A549 (cell line): Measurements from ENCODE around the gene DDX27. TPM values are rescaled to one million over a fixed set of nuclear protein-coding genes. Genes with fewer than 3 reads are reported as not detected.

ENCODE experiments used
- ATAC-seq, 2 experiments: fragments of 200-7000 bp in 1 of 2; fragments of >200 bp in 1 of 2; cut with Nextera tagmentation in 1 of 2; cut with Tn5 transposase in 1 of 2; 3 replicates each; pipeline versions ENCODE4 v1.8.0 to v1.9.1; 2018 to 2020; ENCODE audit warnings: mild to moderate bottlenecking in 1 of 2, moderate library complexity in 1 of 2
- CTCF ChIA-PET: fragments of 300-600 bp; sonication (Branson Sonifier 250); formaldehyde crosslinking; extraction: SDS; loops from one replicate; lab custom pipeline; 2021; ENCODE audit warnings: antibody characterized with exemption, inconsistent platforms; lab: Yijun Ruan, JAX
- POLR2A ChIA-PET: fragments of 350-600 bp; formaldehyde crosslinking; extraction: SDS; loops from one replicate; lab custom pipeline; 2021; ENCODE audit warnings: antibody characterized with exemption, inconsistent platforms; lab: Yijun Ruan, JAX
- DNase-seq, 2 experiments: peaks; one replicate each; pipeline versions ENCODE4 v3.0.0 to v3.0.0-alpha.2; 2011 to 2016; ENCODE audit warnings: low read depth in 1 of 2, low spot score in 1 of 2
- FAIRE-seq: peaks from 2 replicates; lab custom pipeline; 2011; peaks lifted over from hg19 to GRCh38; lab: Jason Lieb, UNC
- H3K27ac ChIP-seq, 2 experiments: fragments of >200 bp; sonication (Bioruptor Twin); formaldehyde crosslinking; 3 replicates each; pipeline ENCODE4 v1.5.1; 2016 to 2017
- H3K4me1 ChIP-seq: fragments of >200 bp; sonication (Bioruptor Twin); formaldehyde crosslinking; 3 replicates; pipeline ENCODE4 v1.6.1; 2016
- H3K4me2 ChIP-seq: fragments of >200 bp; sonication (Bioruptor Twin); formaldehyde crosslinking; 3 replicates; pipeline ENCODE4 v1.6.1; 2016
- H3K4me3 ChIP-seq: fragments of >200 bp; sonication (Bioruptor Twin); formaldehyde crosslinking; 3 replicates; pipeline ENCODE4 v1.5.1; 2016
- H3K9me3 ChIP-seq: fragments of >200 bp; sonication (Bioruptor Twin); formaldehyde crosslinking; 3 replicates; pipeline ENCODE4 v1.6.1; 2016
- BCL3 ChIP-seq: fragments of >200 bp; sonication (Bioruptor Twin); formaldehyde crosslinking; IDR thresholded peaks from 3 replicates; pipeline ENCODE4 v1.6.1; 2016
- BHLHE40 ChIP-seq: IDR thresholded peaks from 2 replicates; pipeline ENCODE4 v1.6.1; 2012; ENCODE audit warnings: low read depth, low read length, inconsistent platforms
- CBX2 ChIP-seq: fragments of 200-600 bp; sonication (generic); IDR thresholded peaks from 2 replicates; pipeline ENCODE4 v1.6.1; 2016; ENCODE audit warnings: low read depth, mild to moderate bottlenecking, borderline replicate concordance
- CBX8 ChIP-seq: fragments of 200-600 bp; sonication (generic); IDR thresholded peaks from 2 replicates; pipeline ENCODE4 v1.6.1; 2016
- CEBPB ChIP-seq, 2 experiments: fragments of >200 bp in 1 of 2; sonication (Bioruptor Twin) in 1 of 2; formaldehyde crosslinking in 1 of 2; IDR thresholded peaks; 2 replicates each; pipeline ENCODE4 v1.6.1; 2012 to 2016
- CHD4 ChIP-seq: fragments of 200-600 bp; sonication (generic); IDR thresholded peaks from 2 replicates; pipeline ENCODE4 v1.6.1; 2016; ENCODE audit warnings: antibody characterized with exemption, mild to moderate bottlenecking, borderline replicate concordance
- EHF ChIP-seq: fragments of 250-450 bp; sonication (Bioruptor Pico); IDR thresholded peaks from 2 replicates; pipeline ENCODE4 v1.5.0; 2020; ENCODE audit warnings: mild to moderate bottlenecking
- ESRRA ChIP-seq: fragments of 150-350 bp; IDR thresholded peaks from 2 replicates; pipeline ENCODE4 v1.6.1; 2014; ENCODE audit warnings: mild to moderate bottlenecking, low read length, borderline replicate concordance
- HDAC2 ChIP-seq: fragments of 200-600 bp; sonication (generic); IDR thresholded peaks from 2 replicates; pipeline ENCODE4 v1.6.1; 2016
- HEYL ChIP-seq: fragments of 250-450 bp; sonication (Bioruptor Pico); IDR thresholded peaks from 2 replicates; pipeline ENCODE4 v1.8.0; 2021; ENCODE audit warnings: mild to moderate bottlenecking, moderate library complexity
- HOXA7 ChIP-seq: fragments of 250-450 bp; sonication (Bioruptor Pico); IDR thresholded peaks from 2 replicates; pipeline ENCODE4 v1.5.0; 2020; ENCODE audit warnings: mild to moderate bottlenecking, moderate library complexity
- HOXB13 ChIP-seq: fragments of 250-450 bp; sonication (Bioruptor Pico); IDR thresholded peaks from 2 replicates; pipeline ENCODE4 v1.5.0; 2020; ENCODE audit warnings: low read depth, mild to moderate bottlenecking, moderate library complexity
- JUNB ChIP-seq: fragments of >200 bp; sonication (Bioruptor Twin); formaldehyde crosslinking; IDR thresholded peaks from 2 replicates; pipeline ENCODE4 v1.6.1; 2016
- KDM5A ChIP-seq: fragments of 200-600 bp; sonication (generic); IDR thresholded peaks from 2 replicates; pipeline ENCODE4 v1.6.1; 2016; ENCODE audit warnings: antibody characterized with exemption, mild to moderate bottlenecking
- MYC ChIP-seq: IDR thresholded peaks from 2 replicates; pipeline ENCODE4 v1.6.1; 2012; ENCODE audit warnings: mild to moderate bottlenecking, inconsistent platforms, low read length, improper control_type of control experiment, borderline replicate concordance
- NR3C1 ChIP-seq: fragments of >200 bp; sonication (Bioruptor Twin); formaldehyde crosslinking; IDR thresholded peaks from 3 replicates; pipeline ENCODE4 v1.6.1; 2017
- RARB ChIP-seq: fragments of 250-450 bp; sonication (Bioruptor Pico); IDR thresholded peaks from 2 replicates; pipeline ENCODE4 v1.8.0; 2021; ENCODE audit warnings: mild to moderate bottlenecking, moderate library complexity
- RFX5 ChIP-seq: fragments of 450-650 bp; IDR thresholded peaks from 2 replicates; pipeline ENCODE4 v1.7.1; 2014; ENCODE audit warnings: antibody characterized with exemption, mild to moderate bottlenecking, moderate library complexity
- SMC3 ChIP-seq: fragments of >200 bp; sonication (Bioruptor Twin); formaldehyde crosslinking; IDR thresholded peaks from 3 replicates; pipeline ENCODE4 v1.6.1; 2018; ENCODE audit warnings: inconsistent platforms
- SREBF2 ChIP-seq: fragments of 450-650 bp; IDR thresholded peaks from 2 replicates; pipeline ENCODE4 v1.6.1; 2014; ENCODE audit warnings: mild to moderate bottlenecking, moderate library complexity
- ZFP36 ChIP-seq: fragments of 450-650 bp; IDR thresholded peaks from 2 replicates; pipeline ENCODE4 v1.6.1; 2014; ENCODE audit warnings: borderline replicate concordance; ENCODE audit not compliant: partially characterized antibody
- ZSCAN20 ChIP-seq: fragments of 250-450 bp; sonication (Bioruptor Pico); IDR thresholded peaks from 2 replicates; pipeline ENCODE4 v1.8.0; 2022; ENCODE audit warnings: mild to moderate bottlenecking, moderate library complexity
- WGBS: methylation state at CpG from one replicate; pipeline ENCODE4 v1.1.6; 2017; ENCODE audit errors: missing lambda C conversion rate; 5-methylcytosine and 5-hydroxymethylcytosine counted together
- polyA plus RNA-seq, 4 experiments: library from polyadenylated mRNA; depleted of rRNA in 3 of 4; stranded (reverse); fragments of >200 nt; fragmentation: RNase III in 1 of 4; extraction: RNeasy Plus Mini Kit Qiagen cat#74134 plus additional on column Dnase treatment in 1 of 4; gene quantifications; 2 replicates in 3 of 4; 3 replicates in 1 of 4; pipeline ENCODE4 v1.2.3, GENCODE V29; 2011 to 2017
- TF ChIP-seq, protein P1 (sequence below): fragments of >200 bp; sonication (Bioruptor Twin); formaldehyde crosslinking; IDR thresholded peaks from 3 replicates; pipeline ENCODE4 v1.5.1; 2016
- TF ChIP-seq, protein P2 (sequence below): IDR thresholded peaks from 2 replicates; pipeline ENCODE4 v1.6.1; 2012; ENCODE audit warnings: low read depth, borderline replicate concordance
- TF ChIP-seq, protein P3 (sequence below): fragments of 150-350 bp; IDR thresholded peaks from 2 replicates; pipeline ENCODE4 v1.6.1; 2014; ENCODE audit warnings: low read depth, mild to moderate bottlenecking, low read length
- TF ChIP-seq, protein P4 (sequence below): fragments of >200 bp; sonication (Bioruptor Twin); formaldehyde crosslinking; IDR thresholded peaks from 2 replicates; pipeline ENCODE4 v1.6.1; 2016

The DDX27 gene
- polyA plus RNA-seq, 2 of the 4 experiments (the other 2 are of a cell fraction) = 69.3 TPM

- no peak for ATAC-seq
- Histone ChIP-seq H3K9me3 (no peaks in the 10 kb centered on the region), H3K27ac (no peak overlapping the region), H3K4me2 (no peak overlapping the region), H3K4me1 (peaks cover 6% of the 10 kb centered on the region), H3K4me3 (no peak overlapping the region)
- TF ChIP-seq, protein P1, sequence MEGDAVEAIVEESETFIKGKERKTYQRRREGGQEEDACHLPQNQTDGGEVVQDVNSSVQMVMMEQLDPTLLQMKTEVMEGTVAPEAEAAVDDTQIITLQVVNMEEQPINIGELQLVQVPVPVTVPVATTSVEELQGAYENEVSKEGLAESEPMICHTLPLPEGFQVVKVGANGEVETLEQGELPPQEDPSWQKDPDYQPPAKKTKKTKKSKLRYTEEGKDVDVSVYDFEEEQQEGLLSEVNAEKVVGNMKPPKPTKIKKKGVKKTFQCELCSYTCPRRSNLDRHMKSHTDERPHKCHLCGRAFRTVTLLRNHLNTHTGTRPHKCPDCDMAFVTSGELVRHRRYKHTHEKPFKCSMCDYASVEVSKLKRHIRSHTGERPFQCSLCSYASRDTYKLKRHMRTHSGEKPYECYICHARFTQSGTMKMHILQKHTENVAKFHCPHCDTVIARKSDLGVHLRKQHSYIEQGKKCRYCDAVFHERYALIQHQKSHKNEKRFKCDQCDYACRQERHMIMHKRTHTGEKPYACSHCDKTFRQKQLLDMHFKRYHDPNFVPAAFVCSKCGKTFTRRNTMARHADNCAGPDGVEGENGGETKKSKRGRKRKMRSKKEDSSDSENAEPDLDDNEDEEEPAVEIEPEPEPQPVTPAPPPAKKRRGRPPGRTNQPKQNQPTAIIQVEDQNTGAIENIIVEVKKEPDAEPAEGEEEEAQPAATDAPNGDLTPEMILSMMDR = no peak
- TF ChIP-seq HOXB13 (no peak), HOXA7 (no peak), EHF (CRISPR knock-in tag) (no peak), CHD4 (no peak), CBX8 (no peak), RARB (no peak), CEBPB (IDR thresholded peaks at IDR 0.05) (no peak), SREBF2 (no peak), ZFP36 (no peak), MYC (no peak), HEYL (CRISPR knock-in tag) (no peak), BCL3 (no peak), JUNB (no peak), BHLHE40 (no peak), SMC3 (no peak)
- TF ChIP-seq, protein P2, sequence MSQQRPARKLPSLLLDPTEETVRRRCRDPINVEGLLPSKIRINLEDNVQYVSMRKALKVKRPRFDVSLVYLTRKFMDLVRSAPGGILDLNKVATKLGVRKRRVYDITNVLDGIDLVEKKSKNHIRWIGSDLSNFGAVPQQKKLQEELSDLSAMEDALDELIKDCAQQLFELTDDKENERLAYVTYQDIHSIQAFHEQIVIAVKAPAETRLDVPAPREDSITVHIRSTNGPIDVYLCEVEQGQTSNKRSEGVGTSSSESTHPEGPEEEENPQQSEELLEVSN = no peak
- 95% methylated on average over 5 of the region's 5 CpGs for WGBS
- FAIRE-seq = no peak
- CTCF ChIA-PET = no interaction called here
- no peak for DNase-seq
- POLR2A ChIA-PET = interaction anchor here (0.6 kb wide), 1 partner anchor 16 kb away, joined by 3 read pairs; no protein-coding TSS in a partner anchor
Measured at GRCh38 chr20:49270736-49271135, 51.5 kb downstream of the DDX27 start.

DNA sequence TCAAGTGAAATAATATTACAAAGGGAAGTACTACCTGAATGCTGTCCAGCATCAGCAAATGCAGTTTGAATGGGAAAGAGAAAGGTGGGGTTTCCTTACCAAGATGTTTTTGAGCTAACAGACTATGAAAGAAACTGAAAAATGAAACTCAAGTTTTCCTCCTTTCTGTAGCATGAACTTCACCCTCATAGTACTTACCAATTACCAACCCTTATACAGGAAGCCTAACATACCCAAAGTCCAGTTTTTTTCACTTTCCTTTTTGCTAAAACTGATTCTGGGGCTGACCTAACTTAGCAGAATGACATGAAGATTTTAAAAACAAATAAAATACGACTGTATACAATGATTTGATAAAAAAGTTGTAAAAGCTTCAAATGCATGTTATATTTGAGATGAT lies 53.4 kb downstream of the DDX27 start:
- ATAC-seq = no peak
- no peaks in the 10 kb centered on the region for H3K9me3 ChIP-seq
- TF ChIP-seq CHD4 = no peak
- no peak for TF ChIP-seq BCL3
- TF ChIP-seq CBX2 = no peak
- TF ChIP-seq RFX5 = no peak
- no peak for TF ChIP-seq ZSCAN20 (CRISPR knock-in tag)
- TF ChIP-seq CBX8 = no peak
- TF ChIP-seq SMC3 = no peak
- TF ChIP-seq, protein P3, sequence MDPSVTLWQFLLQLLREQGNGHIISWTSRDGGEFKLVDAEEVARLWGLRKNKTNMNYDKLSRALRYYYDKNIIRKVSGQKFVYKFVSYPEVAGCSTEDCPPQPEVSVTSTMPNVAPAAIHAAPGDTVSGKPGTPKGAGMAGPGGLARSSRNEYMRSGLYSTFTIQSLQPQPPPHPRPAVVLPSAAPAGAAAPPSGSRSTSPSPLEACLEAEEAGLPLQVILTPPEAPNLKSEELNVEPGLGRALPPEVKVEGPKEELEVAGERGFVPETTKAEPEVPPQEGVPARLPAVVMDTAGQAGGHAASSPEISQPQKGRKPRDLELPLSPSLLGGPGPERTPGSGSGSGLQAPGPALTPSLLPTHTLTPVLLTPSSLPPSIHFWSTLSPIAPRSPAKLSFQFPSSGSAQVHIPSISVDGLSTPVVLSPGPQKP = no peak
- no peak for TF ChIP-seq NR3C1
- no peak for TF ChIP-seq HDAC2
- TF ChIP-seq, protein P4, sequence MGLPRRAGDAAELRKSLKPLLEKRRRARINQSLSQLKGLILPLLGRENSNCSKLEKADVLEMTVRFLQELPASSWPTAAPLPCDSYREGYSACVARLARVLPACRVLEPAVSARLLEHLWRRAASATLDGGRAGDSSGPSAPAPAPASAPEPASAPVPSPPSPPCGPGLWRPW = no peak
- no peak for TF ChIP-seq KDM5A
- no peak for TF ChIP-seq ESRRA
- TF ChIP-seq EHF (CRISPR knock-in tag) = no peak
- TF ChIP-seq, all 56 proteins: peak for 0
- CTCF ChIA-PET = interaction anchor here (0.6 kb wide), 1 partner anchor 94 kb away, joined by 3 read pairs; no protein-coding TSS in a partner anchor
- Histone ChIP-seq H3K4me1 (peaks cover 15% of the 10 kb centered on the region), H3K4me2 (no peak overlapping the region), H3K4me3 (no peak overlapping the region), H3K27ac (no peak overlapping the region)
- DNase-seq = no peak
- POLR2A ChIA-PET = no interaction called here
- no peak for FAIRE-seq
- WGBS = 82% methylated on average over 1 of the region's 1 CpG
